ENCODE measurements around the gene CEACAM18. TPM values are rescaled to one million over a fixed set of nuclear protein-coding genes. Genes with fewer than 3 reads are reported as not detected.

Gene CEACAM18
- total RNA-seq, 1 donor: not detected

DNA sequence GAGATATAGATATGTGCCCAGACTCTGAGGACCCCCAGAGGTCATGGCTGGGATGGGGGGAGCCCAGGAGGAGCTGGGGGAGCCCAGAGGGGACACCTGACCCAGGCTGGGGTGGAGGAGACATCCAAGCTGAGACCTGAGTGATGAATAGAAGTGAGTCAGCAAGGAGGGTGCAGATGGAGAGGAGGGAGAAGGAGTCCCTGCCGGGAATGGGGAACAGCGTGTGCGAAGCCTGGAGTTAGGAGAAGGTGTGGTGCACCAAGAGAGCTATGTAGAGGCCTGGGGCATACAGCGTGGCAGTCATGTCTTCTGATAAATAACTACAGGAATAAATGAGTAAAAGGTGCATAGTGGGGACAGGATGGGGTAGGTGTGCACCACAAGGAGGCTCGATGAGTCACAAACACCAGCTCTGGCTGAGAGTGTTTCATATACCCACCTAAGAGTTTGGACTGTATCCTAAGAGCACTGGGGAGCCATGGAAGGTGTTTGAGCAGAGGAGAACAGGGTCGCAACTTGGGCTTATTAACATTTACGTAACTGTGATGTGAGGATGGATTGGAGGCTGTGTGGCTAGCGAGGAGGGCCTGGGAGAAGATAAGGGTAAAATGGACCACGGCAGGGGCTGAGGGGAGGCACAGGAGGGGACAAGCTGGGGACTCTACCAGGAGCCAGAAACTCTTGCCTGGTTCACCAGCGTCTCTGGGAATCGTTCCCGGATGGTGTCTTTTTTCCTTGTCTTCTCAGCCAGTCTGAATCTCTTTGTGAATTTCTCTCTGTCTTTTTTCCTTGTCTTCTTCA, 1.4 kb downstream of the CEACAM18 start:
- no peak overlapping the region for H3K4me3 ChIP-seq (ENCODE audit: low read depth, low read length)
- no peak for DNase-seq (ENCODE audit: low read depth)
- TF ChIP-seq, protein P1, sequence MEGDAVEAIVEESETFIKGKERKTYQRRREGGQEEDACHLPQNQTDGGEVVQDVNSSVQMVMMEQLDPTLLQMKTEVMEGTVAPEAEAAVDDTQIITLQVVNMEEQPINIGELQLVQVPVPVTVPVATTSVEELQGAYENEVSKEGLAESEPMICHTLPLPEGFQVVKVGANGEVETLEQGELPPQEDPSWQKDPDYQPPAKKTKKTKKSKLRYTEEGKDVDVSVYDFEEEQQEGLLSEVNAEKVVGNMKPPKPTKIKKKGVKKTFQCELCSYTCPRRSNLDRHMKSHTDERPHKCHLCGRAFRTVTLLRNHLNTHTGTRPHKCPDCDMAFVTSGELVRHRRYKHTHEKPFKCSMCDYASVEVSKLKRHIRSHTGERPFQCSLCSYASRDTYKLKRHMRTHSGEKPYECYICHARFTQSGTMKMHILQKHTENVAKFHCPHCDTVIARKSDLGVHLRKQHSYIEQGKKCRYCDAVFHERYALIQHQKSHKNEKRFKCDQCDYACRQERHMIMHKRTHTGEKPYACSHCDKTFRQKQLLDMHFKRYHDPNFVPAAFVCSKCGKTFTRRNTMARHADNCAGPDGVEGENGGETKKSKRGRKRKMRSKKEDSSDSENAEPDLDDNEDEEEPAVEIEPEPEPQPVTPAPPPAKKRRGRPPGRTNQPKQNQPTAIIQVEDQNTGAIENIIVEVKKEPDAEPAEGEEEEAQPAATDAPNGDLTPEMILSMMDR (IDR thresholded peaks at IDR 0.05; ENCODE audit: insufficient read depth, low read depth, low read length): no peak

DNA sequence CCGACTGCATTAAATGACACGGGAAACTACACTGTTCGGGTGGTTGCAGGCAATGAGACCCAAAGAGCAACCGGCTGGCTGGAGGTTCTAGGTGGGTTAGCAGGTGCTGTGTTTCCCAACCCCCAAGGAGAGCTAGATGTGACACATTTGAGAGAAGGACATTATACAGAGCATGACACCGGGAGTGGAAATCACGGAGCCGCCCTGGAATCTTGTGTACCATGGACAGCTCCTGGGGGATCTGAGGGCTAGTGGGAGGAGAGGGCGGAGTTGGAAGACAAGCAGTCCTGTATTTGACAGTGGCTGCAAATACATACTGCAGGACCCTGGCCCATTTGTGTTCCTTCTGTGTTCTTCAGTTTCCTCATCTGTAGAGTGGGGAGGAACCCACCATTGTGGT, 2.3 kb downstream of the CEACAM18 start:
- TF ChIP-seq, protein P1 (IDR thresholded peaks at IDR 0.05; ENCODE audit: insufficient read depth, low read depth, low read length): no peak
- peak; percentile 14 for DNase-seq (ENCODE audit: low read depth)
- no peak overlapping the region for H3K4me3 ChIP-seq (ENCODE audit: low read depth, low read length)

DNA sequence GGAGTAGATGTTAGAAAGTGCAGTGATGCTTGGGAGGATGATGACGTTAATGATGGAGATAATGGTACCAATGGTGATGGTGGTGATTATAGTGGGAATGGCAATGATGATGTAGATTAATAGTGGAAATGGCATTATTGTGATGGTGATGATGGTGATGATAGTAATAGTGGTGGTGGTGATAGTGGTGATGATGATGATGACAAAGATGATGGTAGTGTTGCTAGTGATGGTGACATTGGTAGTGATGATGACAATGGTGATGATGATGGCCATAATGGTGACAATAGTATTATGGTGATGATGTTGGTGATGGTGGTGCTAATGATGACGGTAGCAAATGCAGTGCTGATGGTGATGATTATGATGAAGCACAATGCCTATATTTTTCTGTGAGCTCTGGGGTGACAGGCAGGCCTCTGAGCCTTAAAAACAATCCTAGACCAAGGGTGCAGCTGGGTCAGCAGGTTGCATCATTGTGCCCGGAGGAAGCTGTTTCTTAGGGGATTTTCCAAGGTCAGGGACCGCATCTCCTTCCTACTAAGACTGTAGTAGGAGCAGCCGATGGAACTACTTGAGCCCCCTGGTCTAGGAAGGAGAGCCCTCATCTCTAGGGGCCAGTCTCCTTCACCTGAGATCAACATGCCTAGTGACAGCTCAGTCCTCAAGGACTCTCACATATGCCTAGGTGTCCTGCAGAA, 7.8 kb downstream of the CEACAM18 start:
- H3K4me3 ChIP-seq (ENCODE audit: low read depth, low read length): no peak overlapping the region
- no peak for DNase-seq (ENCODE audit: low read depth)
- TF ChIP-seq, protein P1 (IDR thresholded peaks at IDR 0.05; ENCODE audit: insufficient read depth, low read depth, low read length): no peak

DNA sequence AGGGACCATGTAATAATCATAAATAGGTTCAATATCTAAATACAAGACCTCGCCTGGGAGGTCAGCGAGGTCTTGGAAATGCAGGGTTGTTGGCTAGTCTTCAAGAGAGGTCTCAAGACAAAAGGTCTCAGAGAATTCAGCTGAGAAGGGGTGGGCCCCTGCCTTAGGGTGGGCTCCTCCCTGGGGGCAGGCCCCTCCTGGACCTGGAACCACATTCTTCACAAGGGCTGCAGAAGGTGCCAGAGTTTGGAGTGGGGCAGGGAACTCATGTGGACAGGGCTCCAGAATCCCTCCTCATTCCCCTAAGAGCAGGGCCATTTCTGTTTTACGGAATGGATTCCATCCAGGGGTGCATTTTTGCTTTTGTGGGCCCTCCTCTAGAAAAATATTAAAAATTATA, 10.2 kb downstream of the CEACAM18 start:
- TF ChIP-seq, protein P1 (IDR thresholded peaks at IDR 0.05; ENCODE audit: insufficient read depth, low read depth, low read length): no peak
- no peak for DNase-seq (ENCODE audit: low read depth)
- H3K4me3 ChIP-seq (ENCODE audit: low read depth, low read length): no peak overlapping the region

DNA sequence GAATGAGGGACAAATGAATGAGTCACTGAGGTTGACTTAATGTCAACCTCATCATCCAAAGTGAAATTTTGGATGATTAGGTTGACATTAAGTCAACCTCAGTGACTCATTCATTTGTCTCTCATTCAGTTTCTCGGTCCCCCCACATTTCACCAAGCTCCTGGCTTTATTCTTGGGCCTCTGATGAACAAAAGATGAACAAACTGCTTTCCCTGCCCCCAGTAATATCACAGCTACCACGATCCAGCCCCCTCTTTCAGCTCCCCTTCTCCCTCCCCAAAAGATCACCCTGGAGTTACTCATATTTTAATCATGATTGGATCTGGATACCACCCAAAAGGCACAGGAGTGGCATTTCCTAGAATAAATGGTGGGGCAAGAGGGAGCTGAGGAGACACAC, 10.8 kb downstream of the CEACAM18 start:
- TF ChIP-seq, protein P1 (IDR thresholded peaks at IDR 0.05; ENCODE audit: insufficient read depth, low read depth, low read length): no peak
- no peak overlapping the region for H3K4me3 ChIP-seq (ENCODE audit: low read depth, low read length)
- no peak for DNase-seq (ENCODE audit: low read depth)

DNA sequence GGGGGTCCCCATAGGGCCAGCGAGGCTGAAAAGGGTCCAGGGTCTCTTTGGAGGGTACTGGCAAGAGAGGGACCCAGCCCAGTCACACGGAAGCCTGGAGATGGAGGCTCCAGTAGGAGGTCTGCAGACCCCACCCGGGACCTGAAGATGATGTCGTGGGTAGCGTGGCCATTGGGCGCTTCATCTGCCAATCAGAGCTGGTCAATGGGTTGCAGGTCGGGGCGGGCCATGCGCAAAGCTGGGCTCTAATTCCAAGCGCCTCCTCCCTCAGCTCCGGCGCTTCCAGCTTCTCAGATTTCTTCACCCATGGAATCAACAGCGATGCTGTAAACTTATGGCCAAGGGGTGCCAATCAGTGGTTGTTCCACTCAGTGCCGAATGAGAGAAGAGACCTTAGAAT, 12.3 kb downstream of the CEACAM18 start:
- H3K4me3 ChIP-seq (ENCODE audit: low read depth, low read length): no peak overlapping the region
- TF ChIP-seq, protein P1 (IDR thresholded peaks at IDR 0.05; ENCODE audit: insufficient read depth, low read depth, low read length): no peak
- no peak for DNase-seq (ENCODE audit: low read depth)

Data from fibroblast of villous mesenchyme (primary cell).